NCI-H1105 treated with DMSO at 0.1 percent for 48 hours (cell line): Measurements from ENCODE around the gene PGS1.
"Not testable (repeated sequence)": the region's sequence is repeated elsewhere in the genome, so short reads cannot be mapped to it uniquely, and the experiment has no call there.

ENCODE experiments used
- DNase-seq: peaks from one replicate; lab custom pipeline; 2025; lab: John Stamatoyannopoulos, UW

PGS1 gene

GRCh38 chr17:78378225-78379130, at the start of gene PGS1:
Gene PGS1 (plus strand): TSS chr17:78378649. CDS start chr17:78378666, 17 bp downstream.
- peak; percentile 51 for DNase-seq

GRCh38 chr17:78329263-78330059, 49.0 kb upstream of the PGS1 start:
- DNase-seq = no peak

GRCh38 chr17:78330570-78331224, 47.8 kb upstream of the PGS1 start:
- DNase-seq = no peak

- not testable (repeated sequence) for DNase-seq
These were observed 47.1 kb upstream of the PGS1 start for GRCh38 chr17:78331355-78331754.

- DNase-seq = no peak
These were observed 45.5 kb upstream of the PGS1 start for GRCh38 chr17:78332991-78333390.

GRCh38 chr17:78335209-78335608, 43.2 kb upstream of the PGS1 start:
- DNase-seq = no peak

GRCh38 chr17:78337244-78338109, 41.0 kb upstream of the PGS1 start:
- no peak for DNase-seq

GRCh38 chr17:78338486-78339259, 39.8 kb upstream of the PGS1 start:
- DNase-seq = no peak

- no peak for DNase-seq
These were observed 38.1 kb upstream of the PGS1 start for GRCh38 chr17:78340183-78340955.

GRCh38 chr17:78341559-78342448, 36.6 kb upstream of the PGS1 start:
- no peak for DNase-seq

- no peak for DNase-seq
These were observed 35.8 kb upstream of the PGS1 start for GRCh38 chr17:78342449-78343186.

GRCh38 chr17:78343187-78343542, 35.3 kb upstream of the PGS1 start:
- DNase-seq = no peak

GRCh38 chr17:78343543-78344201, 34.8 kb upstream of the PGS1 start:
- no peak for DNase-seq

- no peak for DNase-seq
These were observed 33.8 kb upstream of the PGS1 start for GRCh38 chr17:78344666-78345065.

GRCh38 chr17:78345172-78345571, 33.3 kb upstream of the PGS1 start:
- DNase-seq = no peak

GRCh38 chr17:78345791-78346494, 32.5 kb upstream of the PGS1 start:
- no peak for DNase-seq
